GM23248 (cell line): Measurements from ENCODE around the gene FAM151A.

Experiments used
- EZH2 ChIP-seq: fragments of 200-600 bp; sonication (generic); IDR thresholded peaks from 2 replicates; pipeline ENCODE4 v1.6.1; 2018; ENCODE audit warnings: antibody characterized with exemption, mild to moderate bottlenecking; ENCODE audit not compliant: insufficient read depth, poor library complexity, severe bottlenecking
- EZH2phosphoT487 ChIP-seq: fragments of 200-600 bp; sonication (generic); IDR thresholded peaks from 2 replicates; pipeline ENCODE4 v1.6.1; 2018; ENCODE audit warnings: antibody characterized with exemption, moderate library complexity, mild to moderate bottlenecking, low read depth; ENCODE audit not compliant: insufficient read depth

- TF ChIP-seq EZH2 (no peak), EZH2phosphoT487 (no peak)
Observed at GRCh38 chr1:54566438-54567141, 56.7 kb downstream of the FAM151A start.
